Islet precursor cell (in vitro differentiated cells): Measurements from ENCODE around the gene HERC2.
"Not testable (repeated sequence)": the region's sequence is repeated elsewhere in the genome, so short reads cannot be mapped to it uniquely, and the experiment has no call there.

Source experiments
- DNase-seq: peaks from one replicate; pipeline ENCODE4 v3.0.0-alpha.2; 2018

HERC2 gene

DNA sequence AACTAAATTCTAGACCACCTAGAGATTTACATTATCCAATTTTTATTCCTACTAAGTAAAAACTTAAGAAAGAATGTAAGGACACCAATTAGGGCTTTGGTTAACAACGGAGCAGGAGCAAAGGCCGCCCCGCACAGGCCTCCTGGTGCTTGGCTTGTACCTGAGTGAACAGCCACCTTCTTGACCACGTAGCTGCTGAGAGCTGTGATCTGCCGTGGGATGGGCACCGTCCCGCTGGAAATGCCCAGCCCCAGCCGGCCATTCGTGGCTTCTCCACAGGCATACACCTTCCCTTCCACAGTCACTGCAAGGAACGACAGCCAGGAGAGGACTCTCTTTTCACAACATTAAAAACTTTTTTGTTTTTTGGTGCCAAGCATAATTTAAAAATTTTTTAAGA lies 143.3 kb downstream of the HERC2 start:
- no peak for DNase-seq

DNA sequence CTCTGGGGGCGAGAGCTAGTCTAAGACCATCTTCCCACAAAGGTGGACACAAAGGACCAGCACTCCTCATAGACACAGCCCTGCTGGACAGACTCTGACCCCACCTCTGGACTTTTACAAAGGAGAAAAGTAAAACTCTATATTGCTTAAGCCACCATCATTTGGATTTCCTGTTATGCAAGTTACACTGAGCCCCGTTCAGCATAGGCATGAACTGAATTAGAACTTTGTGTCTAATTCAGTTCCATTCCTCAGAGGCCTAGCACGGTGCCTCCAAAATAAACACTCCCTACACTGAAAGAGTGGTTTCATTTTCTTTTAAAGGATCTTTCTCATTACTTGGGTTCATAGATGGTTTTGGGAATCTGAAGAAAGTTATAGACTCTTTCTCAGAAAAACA lies 143.7 kb downstream of the HERC2 start:
- DNase-seq = no peak

DNA sequence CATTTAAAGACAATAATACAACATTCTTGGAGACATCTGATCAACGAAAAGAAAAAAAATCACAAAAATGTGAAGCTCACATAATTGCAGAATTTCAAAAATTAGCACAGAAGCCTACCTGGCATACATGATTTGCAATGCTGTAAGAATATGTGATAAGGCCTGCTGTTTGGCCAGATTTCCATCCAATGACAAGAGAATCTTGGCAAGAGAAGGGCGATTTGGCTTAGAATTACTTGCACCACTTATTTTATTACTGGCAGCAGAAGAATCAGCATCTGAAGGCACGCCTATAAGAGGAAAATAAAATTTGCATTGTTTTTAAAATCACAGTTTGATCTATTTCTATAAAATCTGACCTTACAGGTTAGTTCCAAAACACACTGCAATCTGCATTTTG lies 152.6 kb downstream of the HERC2 start:
- no peak for DNase-seq

DNA sequence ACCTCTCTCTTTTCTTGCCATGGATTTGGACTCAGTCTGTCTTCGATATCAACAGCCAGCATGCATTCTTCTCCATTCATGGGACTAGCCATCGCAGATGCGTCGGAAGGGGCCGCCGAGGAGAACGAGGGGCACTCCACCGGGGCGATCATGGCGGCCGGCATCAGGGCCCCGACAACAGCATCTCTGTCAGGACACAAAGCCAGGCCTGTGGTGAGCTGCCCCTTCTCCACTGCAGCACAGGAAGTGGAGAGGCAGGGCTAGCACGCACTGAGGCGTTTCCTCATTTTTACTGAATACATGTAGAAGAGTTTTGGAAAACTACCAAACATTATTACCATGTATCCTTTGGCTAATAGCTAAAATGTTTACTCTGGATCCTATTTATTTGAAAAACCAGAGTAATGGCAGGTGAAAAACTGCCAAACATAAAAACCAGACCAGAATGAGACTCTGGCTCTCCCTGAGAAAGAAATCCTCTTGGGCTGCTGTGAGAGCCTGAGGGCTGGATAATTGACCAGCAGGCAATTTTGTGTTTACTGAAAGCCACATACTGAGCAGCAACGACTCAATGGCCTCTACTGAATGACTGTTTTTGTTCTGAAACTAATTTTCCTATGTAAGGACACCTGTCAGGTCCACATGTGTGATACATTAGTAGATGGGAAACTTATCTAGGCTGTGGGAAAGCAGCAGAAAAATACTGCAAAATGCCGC lies 153.4 kb downstream of the HERC2 start:
- DNase-seq = not testable (repeated sequence)

DNA sequence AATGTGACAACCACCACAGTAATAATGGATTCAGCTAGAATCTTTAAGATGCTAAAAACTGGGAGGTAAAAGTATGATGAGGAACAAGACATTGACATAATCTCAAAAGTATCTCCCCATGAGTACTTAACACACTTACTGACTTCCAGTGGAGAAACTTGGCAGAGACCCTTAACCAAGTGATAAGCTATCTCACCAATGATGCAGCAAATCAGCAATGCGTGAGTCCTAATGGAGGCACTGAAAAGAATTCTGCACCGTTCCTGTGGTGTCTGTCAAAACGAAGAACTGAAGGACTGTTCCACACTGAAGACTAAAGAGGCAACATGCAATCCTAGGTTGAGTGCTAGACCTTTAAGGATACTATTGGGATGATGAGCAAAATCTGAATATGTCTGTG lies 154.9 kb downstream of the HERC2 start:
- no peak for DNase-seq

DNA sequence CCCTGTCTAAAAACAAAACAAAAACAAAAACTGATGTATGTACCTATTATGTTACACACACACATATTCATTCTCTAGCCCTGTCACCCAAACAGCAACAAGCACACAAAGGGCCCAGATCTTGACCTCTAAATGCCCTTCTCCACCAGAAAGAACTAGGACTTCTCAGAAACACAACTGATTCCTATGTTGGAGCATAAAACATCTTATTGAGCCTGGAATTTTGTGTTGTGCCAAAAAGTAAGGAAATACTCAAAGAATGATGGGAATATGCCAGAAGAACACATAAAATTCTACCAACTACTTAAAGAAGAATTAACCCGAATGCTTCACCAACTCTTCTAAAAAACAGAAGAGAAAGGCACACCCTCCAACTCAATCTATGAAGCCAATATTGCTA lies 156.2 kb downstream of the HERC2 start:
- no peak for DNase-seq

DNA sequence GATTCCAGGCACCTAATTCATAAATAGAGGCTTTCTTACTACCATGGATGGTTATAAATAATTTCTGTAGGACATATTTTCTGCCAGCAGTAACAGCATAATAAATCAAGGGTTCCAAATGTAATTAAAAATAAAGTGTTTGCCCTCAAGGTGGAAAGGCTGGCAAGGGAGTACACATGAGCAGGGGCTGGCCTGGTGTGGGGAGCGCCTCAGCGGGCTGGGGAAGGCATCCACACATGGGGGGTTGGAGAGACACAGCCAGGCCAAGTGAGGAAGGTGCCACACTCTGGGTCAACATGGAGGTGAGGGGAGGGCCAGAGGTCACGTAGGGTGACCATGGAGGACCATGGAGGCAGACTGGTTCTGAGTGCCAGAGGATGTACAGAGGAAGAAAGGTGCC lies 157.1 kb downstream of the HERC2 start:
- DNase-seq = no peak

DNA sequence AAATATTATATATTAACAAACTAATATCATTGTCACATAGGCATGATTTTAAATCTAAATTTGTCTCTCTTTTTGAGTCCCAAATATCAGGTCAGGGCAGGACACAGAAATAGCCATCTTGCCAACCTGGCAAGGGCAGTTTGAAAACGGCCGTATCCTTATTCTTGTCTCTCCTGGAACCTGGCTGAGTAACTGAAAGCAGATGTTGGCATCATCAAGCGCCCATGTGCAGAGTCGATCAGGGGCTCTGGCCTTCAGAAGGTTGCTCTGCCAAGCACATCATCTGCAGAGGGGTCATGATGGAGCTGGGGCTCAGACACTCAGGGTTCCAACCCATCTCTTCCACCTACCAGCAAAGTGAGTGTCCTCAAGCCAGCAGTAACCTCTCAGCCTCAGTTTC lies 167.7 kb downstream of the HERC2 start:
- DNase-seq = no peak

DNA sequence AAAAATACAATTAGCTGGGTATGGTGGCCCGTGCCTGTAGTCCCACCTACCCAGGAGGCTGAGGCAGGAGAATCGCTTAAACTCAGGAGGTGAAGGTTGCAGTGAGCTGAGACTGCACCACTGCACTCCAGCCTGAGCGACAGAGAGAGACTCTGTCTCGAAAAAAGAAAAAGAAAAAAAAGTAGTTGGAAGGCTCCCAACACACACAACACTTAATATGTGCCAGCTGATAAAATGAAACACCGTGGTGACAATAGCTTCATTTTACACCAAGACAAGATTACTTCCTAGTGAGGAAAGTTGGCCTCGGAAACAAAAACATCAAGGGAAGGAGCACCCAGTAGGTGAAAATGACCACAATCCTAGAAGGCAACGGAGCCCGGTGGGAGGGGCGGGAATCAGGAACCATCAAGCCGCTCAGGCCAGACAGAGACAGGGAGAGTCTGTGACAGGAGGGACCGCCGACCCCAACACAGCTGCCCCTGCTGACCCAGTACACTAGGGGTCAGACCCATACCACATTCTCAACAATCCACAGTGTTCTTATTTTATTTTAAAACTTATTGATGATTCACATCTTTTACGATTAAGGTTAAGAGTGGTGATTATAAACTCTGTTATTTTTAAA lies 168.4 kb downstream of the HERC2 start:
- no peak for DNase-seq

DNA sequence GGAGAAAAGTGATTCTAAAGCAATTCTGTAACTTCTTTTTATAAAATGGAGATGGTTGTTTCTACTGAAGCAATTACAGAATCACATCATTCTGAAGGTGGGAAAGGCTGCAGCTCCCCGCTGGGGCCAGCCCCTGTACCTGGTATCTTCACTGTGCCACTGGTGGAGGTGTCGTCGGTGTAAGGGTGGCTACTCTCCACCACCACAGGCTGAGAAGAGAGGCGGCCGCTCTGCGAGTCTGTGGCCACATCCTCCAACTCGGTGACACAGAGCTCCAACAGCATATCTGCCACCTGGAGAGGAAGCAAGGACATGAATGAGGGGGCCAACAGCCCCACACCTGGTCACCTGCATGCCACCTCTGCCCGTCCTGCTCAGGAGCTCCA lies 169.4 kb downstream of the HERC2 start:
- not testable (repeated sequence) for DNase-seq

DNA sequence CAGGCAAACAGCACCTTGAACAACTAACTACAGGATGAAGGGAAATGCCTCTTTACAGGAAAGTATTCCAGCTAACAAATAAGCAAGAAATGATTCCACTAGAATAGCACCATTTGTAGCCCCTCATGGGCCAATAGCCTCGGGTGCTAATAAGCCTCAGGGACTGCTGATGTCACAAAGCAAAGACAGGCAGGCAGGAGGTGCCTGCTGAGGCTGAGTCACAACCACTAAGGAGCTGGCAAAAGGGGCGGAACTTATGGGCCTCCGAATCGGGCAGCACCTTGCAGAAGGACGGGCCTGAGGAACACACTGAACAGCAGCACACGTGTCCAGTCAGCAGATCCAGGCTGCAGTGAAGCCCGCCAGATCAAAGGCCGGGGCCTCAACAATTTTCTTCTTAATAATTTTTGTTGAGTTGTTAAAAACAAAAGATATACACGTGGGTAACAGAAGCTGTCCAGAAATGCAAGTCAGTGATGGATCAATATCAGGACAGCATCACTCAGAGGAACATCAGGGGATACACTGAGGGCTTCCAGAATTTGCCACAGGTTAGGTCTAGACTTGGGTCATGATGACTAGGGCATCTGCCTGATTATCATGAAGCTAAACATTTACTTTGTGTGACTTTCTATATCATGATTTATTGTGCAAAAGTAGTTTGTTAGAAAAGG lies 170.0 kb downstream of the HERC2 start:
- not testable (repeated sequence) for DNase-seq

DNA sequence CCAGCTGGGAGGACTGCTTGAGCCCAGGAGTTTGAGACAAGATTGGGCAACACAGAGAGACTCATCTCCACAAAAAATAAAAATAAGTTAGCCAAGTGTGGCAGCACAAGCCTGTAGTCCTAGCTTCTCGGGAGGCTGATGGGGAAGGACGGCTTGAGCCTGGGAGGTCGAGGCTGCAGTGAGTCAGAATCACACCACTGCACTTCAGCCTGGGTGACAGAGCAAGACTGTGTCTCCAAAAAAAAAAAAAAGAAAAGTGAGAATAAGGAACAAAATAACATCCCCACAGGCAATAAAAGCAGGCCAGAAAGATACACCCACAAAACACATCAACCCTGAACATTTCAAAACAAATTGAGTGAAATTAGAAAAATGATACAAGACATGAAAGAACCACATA lies 174.2 kb downstream of the HERC2 start:
- no peak for DNase-seq

DNA sequence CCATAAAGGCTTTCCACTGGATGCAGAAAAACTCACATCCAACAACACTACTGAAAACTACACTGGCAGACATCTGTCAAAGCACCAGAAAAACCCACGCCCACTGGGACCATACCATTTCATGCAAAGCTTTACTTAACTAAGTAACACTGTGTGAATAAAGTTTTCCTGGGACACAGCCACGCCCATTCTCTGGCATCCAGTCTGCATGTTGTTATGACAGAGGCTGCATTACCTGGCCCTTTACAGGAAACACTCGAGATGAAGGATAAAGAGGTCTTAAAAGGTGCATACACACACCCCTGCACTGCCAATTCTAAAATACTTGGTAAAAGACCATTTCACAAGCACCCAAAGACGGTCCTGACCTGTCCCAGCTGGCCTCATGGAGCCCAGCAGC lies 176.6 kb downstream of the HERC2 start:
- not testable (repeated sequence) for DNase-seq

DNA sequence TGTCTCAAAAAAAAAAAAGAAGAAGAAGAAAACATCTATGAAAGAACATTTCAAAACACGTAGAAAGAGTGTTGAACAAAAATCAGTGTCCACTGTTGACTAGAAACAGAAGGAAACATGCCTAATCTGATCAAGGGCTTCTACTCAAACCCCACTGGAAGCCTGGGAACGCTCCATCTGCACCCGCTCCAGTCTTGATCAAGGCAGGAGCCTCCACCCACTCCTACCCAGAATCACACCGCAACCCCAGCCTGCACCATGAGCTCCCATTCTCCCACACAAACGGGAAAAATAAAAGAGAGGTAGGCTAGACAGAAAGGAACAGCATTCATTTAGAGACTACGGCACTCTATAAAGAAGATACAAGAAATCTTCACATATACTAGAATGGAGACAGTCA lies 181.9 kb downstream of the HERC2 start:
- no peak for DNase-seq

DNA sequence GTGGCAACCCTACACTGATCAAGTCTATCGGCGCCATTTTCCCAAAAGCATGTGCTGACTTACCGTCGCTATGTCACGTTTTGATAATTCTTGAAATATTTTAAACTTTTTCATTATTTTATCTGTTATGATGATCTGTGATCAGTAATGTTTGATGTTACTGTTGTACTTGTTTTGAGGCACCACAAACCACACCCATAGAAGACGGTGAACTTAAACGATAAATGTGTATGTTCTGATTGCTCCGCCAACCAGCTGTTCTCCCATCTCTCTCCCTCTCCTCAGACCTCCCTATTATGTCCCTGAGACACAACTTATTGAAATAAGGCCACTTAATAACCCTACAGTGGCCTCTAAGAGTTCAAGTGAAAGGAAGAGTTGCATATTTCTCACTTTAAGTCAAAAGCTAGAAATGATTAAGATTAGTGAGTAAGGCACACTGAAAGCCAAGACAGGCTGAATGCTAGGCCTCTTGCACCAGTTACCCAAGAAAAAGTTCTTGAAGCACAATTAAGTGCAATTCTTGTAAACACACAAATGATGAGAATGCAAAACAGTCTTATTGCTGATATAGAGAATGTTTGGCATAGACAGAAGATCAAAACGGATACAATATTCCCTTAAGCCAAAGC lies 184.5 kb downstream of the HERC2 start:
- DNase-seq = not testable (repeated sequence)

DNA sequence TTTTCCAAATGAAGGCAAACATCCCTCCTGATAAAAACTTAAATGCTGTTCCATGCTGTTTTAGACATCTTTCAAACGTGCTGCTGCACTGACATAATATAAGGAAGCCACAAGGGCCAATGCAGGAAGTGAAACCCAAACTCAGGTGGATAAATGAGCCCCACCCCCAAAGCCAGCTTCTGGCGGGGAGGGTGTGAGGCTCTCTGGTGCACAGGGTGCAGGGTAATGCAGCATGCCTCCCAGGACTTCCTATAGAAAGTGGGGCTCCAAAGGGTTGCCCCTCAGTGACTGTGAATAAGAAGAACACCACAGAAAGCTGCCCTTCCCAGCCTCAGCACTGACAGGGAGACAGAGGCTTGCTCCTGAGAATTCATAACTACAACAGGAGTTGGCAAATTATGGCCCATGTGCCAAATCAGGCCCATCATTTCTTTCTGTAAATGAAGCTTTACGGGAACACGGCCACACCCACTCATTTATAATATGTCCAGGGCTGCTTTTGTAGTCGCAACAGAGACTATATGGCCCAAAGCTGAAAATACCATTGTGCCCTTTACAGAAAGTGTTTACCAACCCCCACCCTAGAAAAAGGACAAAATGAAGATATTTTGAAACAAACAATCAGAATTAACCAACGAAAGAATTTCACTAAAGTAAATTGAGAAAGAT lies 185.6 kb downstream of the HERC2 start:
- peak; percentile 7 for DNase-seq

DNA sequence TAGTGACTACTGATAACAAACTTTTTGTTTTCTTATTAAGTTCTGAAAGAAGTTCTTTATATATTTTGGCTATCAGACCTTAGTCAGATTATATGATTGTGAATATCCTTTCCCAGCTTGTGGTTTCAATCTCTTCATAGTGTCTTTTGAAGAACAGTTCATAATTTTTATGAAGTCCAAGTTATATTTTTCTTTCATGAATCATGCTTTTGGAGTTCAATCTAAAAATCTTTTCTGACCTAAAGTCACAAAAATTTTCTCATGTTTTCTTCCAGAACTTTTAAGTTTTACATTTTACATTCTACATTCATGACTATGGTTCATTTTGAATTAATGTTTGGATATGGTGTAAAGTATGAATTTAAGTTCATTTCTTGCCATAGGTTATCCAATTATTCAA lies 188.7 kb downstream of the HERC2 start:
- no peak for DNase-seq

DNA sequence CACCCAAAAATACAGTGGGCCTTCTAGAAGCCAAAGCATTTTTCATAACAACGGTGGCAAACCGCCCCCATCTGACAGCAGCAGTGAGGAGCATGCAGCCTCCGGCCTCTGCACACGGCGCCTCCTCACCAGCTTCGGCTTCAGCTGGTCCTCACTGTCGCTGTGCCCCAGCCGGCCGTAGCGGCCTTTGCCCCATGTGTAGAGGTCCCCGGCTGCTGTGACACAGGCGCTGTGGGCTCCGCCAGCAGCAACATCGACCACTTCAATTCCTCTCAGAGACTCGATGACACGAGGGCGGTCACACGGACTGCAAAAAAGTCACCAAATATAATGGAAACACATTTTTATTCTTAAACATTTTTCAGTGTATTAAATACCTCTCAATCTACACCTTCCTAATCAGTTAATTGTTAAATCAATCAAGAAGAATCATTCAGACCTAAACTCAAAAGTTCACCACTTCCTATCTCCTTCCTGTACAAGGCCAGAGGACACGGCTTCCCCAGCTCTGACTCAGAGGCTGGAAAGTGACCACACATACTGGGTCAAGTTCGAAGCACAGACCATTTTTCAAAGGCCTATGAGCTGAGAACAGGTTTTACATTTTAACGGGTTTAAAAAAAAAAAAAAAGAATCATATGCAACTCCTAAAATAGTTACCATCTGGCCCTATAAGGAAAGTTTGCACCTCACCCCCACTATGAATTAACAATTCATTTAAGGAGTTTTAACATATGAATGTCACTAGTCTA lies 189.3 kb downstream of the HERC2 start:
- no peak for DNase-seq

DNA sequence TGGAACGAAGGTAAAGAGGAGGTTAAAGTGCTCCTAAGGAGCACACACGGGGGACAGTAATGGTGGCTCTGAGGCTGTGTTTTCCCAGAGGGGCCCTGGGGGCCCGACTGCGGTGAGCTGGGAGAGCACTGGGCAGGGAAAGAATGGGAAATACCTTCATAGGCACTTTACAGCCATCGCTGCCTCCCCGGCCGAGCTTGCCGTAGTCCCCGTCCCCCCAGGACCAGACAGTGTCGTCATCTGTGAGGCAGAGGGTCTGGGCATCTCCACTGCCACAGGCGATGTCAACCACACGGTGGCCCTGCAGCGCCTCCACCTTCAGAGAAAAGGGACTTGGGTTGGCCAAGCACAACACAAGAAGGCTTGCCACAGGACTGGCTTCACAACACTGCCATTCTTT lies 190.0 kb downstream of the HERC2 start:
- no peak for DNase-seq

DNA sequence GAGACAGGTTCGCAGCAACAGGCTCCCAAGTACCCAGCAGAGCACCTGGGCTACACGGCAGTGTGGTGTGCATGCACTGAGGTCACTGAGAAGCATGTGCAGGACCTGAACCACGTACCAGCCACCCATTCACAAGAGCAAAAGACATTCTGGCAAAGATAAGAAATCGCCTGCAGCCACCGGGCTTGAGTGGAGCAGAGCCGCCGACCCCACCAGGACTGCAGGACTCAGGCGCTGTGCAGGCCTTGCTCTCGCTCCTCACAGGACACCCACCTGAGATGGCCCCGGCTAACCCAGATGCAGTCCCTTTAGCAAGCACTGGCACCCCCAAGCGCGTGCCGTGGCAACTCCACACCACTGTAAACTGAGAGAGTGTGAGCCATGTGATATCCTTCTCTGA lies 190.6 kb downstream of the HERC2 start:
- no peak for DNase-seq

DNA sequence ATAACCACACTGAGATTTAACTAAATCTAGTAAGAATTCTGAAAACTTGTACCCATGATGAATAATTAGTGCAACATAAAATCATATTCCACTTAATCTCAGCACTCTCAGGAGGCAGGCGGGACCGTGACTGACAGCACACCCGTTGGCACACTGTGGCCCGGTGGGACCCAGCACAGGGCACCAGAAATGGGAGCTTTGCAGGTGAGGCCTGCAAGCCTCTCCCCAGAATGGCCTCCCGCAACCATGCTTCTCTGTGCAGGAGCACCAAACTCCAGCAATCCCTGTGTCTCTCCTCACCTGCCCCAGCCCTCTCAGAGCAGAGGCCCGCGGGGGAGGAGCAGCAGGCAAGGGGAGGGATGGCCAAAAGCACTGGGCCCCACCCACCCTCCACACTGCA lies 191.3 kb downstream of the HERC2 start:
- DNase-seq = no peak

DNA sequence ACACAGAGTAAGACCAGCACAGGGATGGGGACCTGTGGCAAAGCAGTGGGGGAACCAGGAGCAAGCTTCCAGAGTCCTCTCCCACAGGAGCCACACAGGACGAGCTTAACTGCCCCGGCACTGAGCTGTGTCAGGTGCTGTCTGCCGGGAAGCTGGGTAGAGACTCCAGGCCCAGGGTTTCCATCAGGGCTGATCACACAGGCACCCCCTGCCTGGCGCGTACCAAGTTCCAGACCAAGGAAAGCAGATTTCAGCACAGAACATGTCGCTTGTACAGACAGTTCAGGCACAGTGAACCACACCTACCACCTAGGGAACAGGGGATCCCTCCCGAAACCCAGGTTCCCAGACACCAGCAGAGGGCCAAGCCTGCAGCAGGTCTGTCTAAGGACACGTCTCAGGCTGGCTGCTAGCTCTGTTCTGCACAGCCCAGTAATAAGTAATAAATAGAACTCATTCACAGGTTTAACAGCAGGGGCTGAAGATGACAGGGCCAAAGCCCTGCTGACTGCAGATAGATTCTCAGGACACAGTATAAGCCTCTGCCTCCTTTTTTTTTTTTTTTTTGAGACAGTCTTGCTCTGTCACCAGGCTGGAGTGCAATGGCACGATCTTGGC lies 192.6 kb downstream of the HERC2 start:
- DNase-seq = no peak
